Calu3 (cell line): ENCODE data around the gene PPOX. TPM values are rescaled to one million over a fixed set of nuclear protein-coding genes. Genes with fewer than 3 reads are reported as not detected.

Experiments
- BruUV-seq: library from RNA; stranded (reverse); fragments of 400-500 nt; replicated peaks from 2 replicates; lab custom pipeline; 2021; lab: Mats Ljungman, UMichigan
- CTCF ChIA-PET: fragments of 300-600 bp; sonication (Branson Sonifier 250); formaldehyde crosslinking; loops from one replicate; lab custom pipeline; 2022; ENCODE audit warnings: antibody characterized with exemption; lab: Charles Lee
- DNase-seq: peaks from one replicate; pipeline ENCODE4 v3.0.0; 2022
- H3K27ac Mint-ChIP-seq: one replicate; pipeline ENCODE4 v1.8.0; 2022; ENCODE audit warnings: mixed read lengths; ENCODE audit not compliant: unreplicated experiment
- H3K27me3 Mint-ChIP-seq: one replicate; pipeline ENCODE4 v1.8.0; 2022; ENCODE audit warnings: mixed read lengths; ENCODE audit not compliant: unreplicated experiment
- H3K36me3 Mint-ChIP-seq: one replicate; pipeline ENCODE4 v1.8.0; 2022; ENCODE audit warnings: mild to moderate bottlenecking, moderate library complexity, mixed read lengths; ENCODE audit not compliant: insufficient read depth, unreplicated experiment
- H3K4me1 Mint-ChIP-seq: one replicate; pipeline ENCODE4 v1.8.0; 2022; ENCODE audit warnings: mild to moderate bottlenecking, low read depth, mixed read lengths; ENCODE audit not compliant: unreplicated experiment
- H3K4me3 Mint-ChIP-seq: one replicate; pipeline ENCODE4 v1.8.0; 2022; ENCODE audit warnings: mild to moderate bottlenecking, low read depth, moderate library complexity, mixed read lengths; ENCODE audit not compliant: unreplicated experiment
- H3K9me3 Mint-ChIP-seq: one replicate; pipeline ENCODE4 v1.8.0; 2022; ENCODE audit warnings: low read depth, mixed read lengths; ENCODE audit not compliant: unreplicated experiment
- CTCF ChIP-seq: fragments of 200-600 bp; IDR thresholded peaks from one replicate; pipeline ENCODE4 v1.8.0; 2022; ENCODE audit warnings: antibody characterized with exemption; ENCODE audit not compliant: unreplicated experiment
- intact Hi-C: fragments of 100-400 bp; cut with micrococcal nuclease; formaldehyde crosslinking; loops from one replicate; pipeline ENCODE4 v1.10.0; 2022; ENCODE audit not compliant: unreplicated experiment
- total RNA-seq: library from RNA; stranded (reverse); gene quantifications from 2 replicates; pipeline ENCODE4 v1.2.3, GENCODE V29; 2022

PPOX gene
- total RNA-seq, 1 experiment from 2014 or later = 27.1 TPM

- intact Hi-C loops = no loop called here
- Mint-ChIP-seq H3K4me1 (peaks cover 17% of the 10 kb centered on the region), H3K27ac (no peak overlapping the region), H3K9me3 (no peaks in the 10 kb centered on the region), H3K27me3 (peaks cover 14% of the 10 kb centered on the region), H3K4me3 (no peak overlapping the region), H3K36me3 (no peaks in the 10 kb centered on the region)
- BruUV-seq = no TSS peak
- TF ChIP-seq CTCF = no peak
- CTCF ChIA-PET = interaction anchor here (1.4 kb wide), 1 partner anchor 10 kb away, joined by 4 read pairs; the partner anchor contains the start of gene B4GALT3
- DNase-seq = no peak
These were observed 21.1 kb downstream of the PPOX start for GRCh38 chr1:161187311-161187710.

GRCh38 chr1:161188381-161188780 is 22.2 kb downstream of the PPOX start:
- H3K4me1 Mint-ChIP-seq = peaks cover 13% of the 10 kb centered on the region
- CTCF ChIA-PET = interaction anchor here (1.0 kb wide), 1 partner anchor 10 kb away, joined by 3 read pairs; the partner anchor contains the start of gene ADAMTS4
- no peak overlapping the region for H3K27ac Mint-ChIP-seq

GRCh38 chr1:161189036-161189435 is 22.8 kb downstream of the PPOX start:
- no peak for DNase-seq
- CTCF ChIA-PET = no interaction called here
- peaks cover 13% of the 10 kb centered on the region for H3K4me1 Mint-ChIP-seq
- H3K4me3 Mint-ChIP-seq = no peak overlapping the region
- H3K27ac Mint-ChIP-seq = no peak overlapping the region
- no peak for TF ChIP-seq CTCF
- intact Hi-C loops = no loop called here
- no peaks in the 10 kb centered on the region for H3K9me3 Mint-ChIP-seq
- H3K36me3 Mint-ChIP-seq = no peaks in the 10 kb centered on the region
- peaks cover 17% of the 10 kb centered on the region for H3K27me3 Mint-ChIP-seq
- no TSS peak for BruUV-seq

More at GRCh38 chr1:161188381-161188780, 22.2 kb downstream of the PPOX start:
- DNase-seq = no peak
- no peak for TF ChIP-seq CTCF
- Mint-ChIP-seq H3K36me3 (no peaks in the 10 kb centered on the region), H3K9me3 (no peaks in the 10 kb centered on the region), H3K27me3 (peaks cover 17% of the 10 kb centered on the region), H3K4me3 (no peak overlapping the region)
- BruUV-seq = no TSS peak
- intact Hi-C loops = no loop called here

GRCh38 chr1:161190962-161191521 is 24.8 kb downstream of the PPOX start:
- Mint-ChIP-seq H3K9me3 (no peaks in the 10 kb centered on the region), H3K27me3 (peaks cover 17% of the 10 kb centered on the region), H3K4me3 (no peak overlapping the region), H3K27ac (no peak overlapping the region), H3K36me3 (no peaks in the 10 kb centered on the region), H3K4me1 (peaks cover 13% of the 10 kb centered on the region)
- no peak for TF ChIP-seq CTCF
- CTCF ChIA-PET = interaction anchor here (1.0 kb wide), 1 partner anchor 37 kb away, joined by 3 read pairs; the partner anchor contains the start of gene UFC1
- intact Hi-C loops = no loop called here
- BruUV-seq = no TSS peak
- no peak for DNase-seq
